A549 (cell line): ENCODE measurements around the gene TRAPPC12. TPM values are rescaled to one million over a fixed set of nuclear protein-coding genes. Genes with fewer than 3 reads are reported as not detected.

ENCODE experiments used
- ATAC-seq, 2 experiments: fragments of 200-7000 bp in 1 of 2; fragments of >200 bp in 1 of 2; cut with Nextera tagmentation in 1 of 2; cut with Tn5 transposase in 1 of 2; 3 replicates each; pipeline versions ENCODE4 v1.8.0 to v1.9.1; 2018 to 2020; ENCODE audit warnings: mild to moderate bottlenecking in 1 of 2, moderate library complexity in 1 of 2
- CTCF ChIA-PET: fragments of 300-600 bp; sonication (Branson Sonifier 250); formaldehyde crosslinking; extraction: SDS; loops from one replicate; lab custom pipeline; 2021; ENCODE audit warnings: antibody characterized with exemption, inconsistent platforms; lab: Yijun Ruan, JAX
- POLR2A ChIA-PET: fragments of 350-600 bp; formaldehyde crosslinking; extraction: SDS; loops from one replicate; lab custom pipeline; 2021; ENCODE audit warnings: antibody characterized with exemption, inconsistent platforms; lab: Yijun Ruan, JAX
- DNase-seq, 2 experiments: peaks; one replicate each; pipeline versions ENCODE4 v3.0.0 to v3.0.0-alpha.2; 2011 to 2016; ENCODE audit warnings: low read depth in 1 of 2, low spot score in 1 of 2
- FAIRE-seq: peaks from 2 replicates; lab custom pipeline; 2011; peaks lifted over from hg19 to GRCh38; lab: Jason Lieb, UNC
- H3K27ac ChIP-seq, 2 experiments: fragments of >200 bp; sonication (Bioruptor Twin); formaldehyde crosslinking; 3 replicates each; pipeline ENCODE4 v1.5.1; 2016 to 2017
- H3K4me1 ChIP-seq: fragments of >200 bp; sonication (Bioruptor Twin); formaldehyde crosslinking; 3 replicates; pipeline ENCODE4 v1.6.1; 2016
- H3K4me2 ChIP-seq: fragments of >200 bp; sonication (Bioruptor Twin); formaldehyde crosslinking; 3 replicates; pipeline ENCODE4 v1.6.1; 2016
- H3K4me3 ChIP-seq: fragments of >200 bp; sonication (Bioruptor Twin); formaldehyde crosslinking; 3 replicates; pipeline ENCODE4 v1.5.1; 2016
- H3K9me3 ChIP-seq: fragments of >200 bp; sonication (Bioruptor Twin); formaldehyde crosslinking; 3 replicates; pipeline ENCODE4 v1.6.1; 2016
- BCL3 ChIP-seq: fragments of >200 bp; sonication (Bioruptor Twin); formaldehyde crosslinking; IDR thresholded peaks from 3 replicates; pipeline ENCODE4 v1.6.1; 2016
- CBX8 ChIP-seq: fragments of 200-600 bp; sonication (generic); IDR thresholded peaks from 2 replicates; pipeline ENCODE4 v1.6.1; 2016
- CHD4 ChIP-seq: fragments of 200-600 bp; sonication (generic); IDR thresholded peaks from 2 replicates; pipeline ENCODE4 v1.6.1; 2016; ENCODE audit warnings: antibody characterized with exemption, mild to moderate bottlenecking, borderline replicate concordance
- CTCF ChIP-seq: fragments of >200 bp; sonication (Bioruptor Twin); formaldehyde crosslinking; IDR thresholded peaks from 3 replicates; pipeline ENCODE4 v1.5.1; 2016
- E2F6 ChIP-seq: IDR thresholded peaks from 2 replicates; pipeline ENCODE4 v1.6.1; 2012; ENCODE audit warnings: low read depth, borderline replicate concordance
- ELK1 ChIP-seq: fragments of 150-350 bp; IDR thresholded peaks from 2 replicates; pipeline ENCODE4 v1.6.1; 2014; ENCODE audit warnings: low read depth, mild to moderate bottlenecking, low read length
- EP300 ChIP-seq, 2 experiments: fragments of >200 bp; sonication (Bioruptor Twin); formaldehyde crosslinking; IDR thresholded peaks; 2 replicates in 1 of 2; 3 replicates in 1 of 2; pipeline ENCODE4 v1.6.1; 2016 to 2017
- ESRRA ChIP-seq: fragments of 150-350 bp; IDR thresholded peaks from 2 replicates; pipeline ENCODE4 v1.6.1; 2014; ENCODE audit warnings: mild to moderate bottlenecking, low read length, borderline replicate concordance
- FOXS1 ChIP-seq: fragments of 250-450 bp; sonication (Bioruptor Pico); IDR thresholded peaks from 2 replicates; pipeline ENCODE4 v1.5.0; 2020; ENCODE audit warnings: mild to moderate bottlenecking, moderate library complexity
- HDAC2 ChIP-seq: fragments of 200-600 bp; sonication (generic); IDR thresholded peaks from 2 replicates; pipeline ENCODE4 v1.6.1; 2016
- HES2 ChIP-seq: fragments of >200 bp; sonication (Bioruptor Twin); formaldehyde crosslinking; IDR thresholded peaks from 2 replicates; pipeline ENCODE4 v1.6.1; 2016
- HEYL ChIP-seq: fragments of 250-450 bp; sonication (Bioruptor Pico); IDR thresholded peaks from 2 replicates; pipeline ENCODE4 v1.8.0; 2021; ENCODE audit warnings: mild to moderate bottlenecking, moderate library complexity
- HMGXB4 ChIP-seq: fragments of 250-450 bp; sonication (Bioruptor Pico); IDR thresholded peaks from 2 replicates; pipeline ENCODE4 v1.5.0; 2021; ENCODE audit warnings: mild to moderate bottlenecking, moderate library complexity, borderline replicate concordance
- HOXA7 ChIP-seq: fragments of 250-450 bp; sonication (Bioruptor Pico); IDR thresholded peaks from 2 replicates; pipeline ENCODE4 v1.5.0; 2020; ENCODE audit warnings: mild to moderate bottlenecking, moderate library complexity
- JUNB ChIP-seq: fragments of >200 bp; sonication (Bioruptor Twin); formaldehyde crosslinking; IDR thresholded peaks from 2 replicates; pipeline ENCODE4 v1.6.1; 2016
- KDM5A ChIP-seq: fragments of 200-600 bp; sonication (generic); IDR thresholded peaks from 2 replicates; pipeline ENCODE4 v1.6.1; 2016; ENCODE audit warnings: antibody characterized with exemption, mild to moderate bottlenecking
- NFE2L2 ChIP-seq: fragments of 150-350 bp; conservative IDR thresholded peaks from 2 replicates; pipeline ENCODE4 v1.6.1; 2014; ENCODE audit warnings: low read length
- PBX3 ChIP-seq: IDR thresholded peaks from 2 replicates; pipeline ENCODE4 v1.6.1; 2012
- POLR2AphosphoS2 ChIP-seq: conservative IDR thresholded peaks from 2 replicates; pipeline ENCODE4 v1.6.1; 2012; ENCODE audit warnings: low read length, improper control_type of control experiment, inconsistent platforms
- RAD21 ChIP-seq, 2 experiments: fragments of >200 bp in 1 of 2; sonication (Bioruptor Twin) in 1 of 2; formaldehyde crosslinking in 1 of 2; IDR thresholded peaks in 1 of 2; conservative IDR thresholded peaks in 1 of 2; 2 replicates in 1 of 2; 3 replicates in 1 of 2; pipeline ENCODE4 v1.6.1; 2012 to 2018; ENCODE audit warnings: inconsistent platforms in 1 of 2
- RFX5 ChIP-seq: fragments of 450-650 bp; IDR thresholded peaks from 2 replicates; pipeline ENCODE4 v1.7.1; 2014; ENCODE audit warnings: antibody characterized with exemption, mild to moderate bottlenecking, moderate library complexity
- SREBF2 ChIP-seq: fragments of 450-650 bp; IDR thresholded peaks from 2 replicates; pipeline ENCODE4 v1.6.1; 2014; ENCODE audit warnings: mild to moderate bottlenecking, moderate library complexity
- TFCP2L1 ChIP-seq: fragments of 250-450 bp; sonication (Bioruptor Pico); IDR thresholded peaks from 2 replicates; pipeline ENCODE4 v1.5.0; 2021; ENCODE audit warnings: mild to moderate bottlenecking
- TP53 ChIP-seq: fragments of 250-450 bp; sonication (Bioruptor Pico); IDR thresholded peaks from 2 replicates; pipeline ENCODE4 v1.5.0; 2021; ENCODE audit warnings: mild to moderate bottlenecking, moderate library complexity
- ZNF302 ChIP-seq: fragments of 250-450 bp; sonication (Bioruptor Pico); IDR thresholded peaks from 2 replicates; pipeline ENCODE4 v1.9.0; 2021; ENCODE audit warnings: inconsistent platforms, mild to moderate bottlenecking, moderate library complexity
- ZSCAN20 ChIP-seq: fragments of 250-450 bp; sonication (Bioruptor Pico); IDR thresholded peaks from 2 replicates; pipeline ENCODE4 v1.8.0; 2022; ENCODE audit warnings: mild to moderate bottlenecking, moderate library complexity
- WGBS: methylation state at CpG from one replicate; pipeline ENCODE4 v1.1.6; 2017; ENCODE audit errors: missing lambda C conversion rate; 5-methylcytosine and 5-hydroxymethylcytosine counted together
- polyA plus RNA-seq, 4 experiments: library from polyadenylated mRNA; depleted of rRNA in 3 of 4; stranded (reverse); fragments of >200 nt; fragmentation: RNase III in 1 of 4; extraction: RNeasy Plus Mini Kit Qiagen cat#74134 plus additional on column Dnase treatment in 1 of 4; gene quantifications; 2 replicates in 3 of 4; 3 replicates in 1 of 4; pipeline ENCODE4 v1.2.3, GENCODE V29; 2011 to 2017

The TRAPPC12 gene
- polyA plus RNA-seq, 2 of the 4 experiments (the other 2 are of a cell fraction): 42.3 to 55.0 TPM

- no peaks in the 10 kb centered on the region for H3K9me3 ChIP-seq
- H3K4me1 ChIP-seq: no peaks in the 10 kb centered on the region
- no peak overlapping the region for H3K4me2 ChIP-seq
- H3K4me3 ChIP-seq: no peak overlapping the region
- WGBS: 77% methylated on average over 5 of the region's 5 CpGs
- FAIRE-seq (no peak), DNase-seq (no peak), ATAC-seq (no peak)
- H3K27ac ChIP-seq: no peak overlapping the region
- ChIA-PET CTCF (interaction anchor here (1.6 kb wide), 1 partner anchor 20 kb away, joined by 7 read pairs; no protein-coding TSS in a partner anchor), POLR2A (interaction anchor here (0.7 kb wide), 1 partner anchor 615 kb away, joined by 3 read pairs; no protein-coding TSS in a partner anchor)
- TF ChIP-seq CBX8 (no peak), JUNB (no peak), ZSCAN20 (CRISPR knock-in tag) (no peak), ZNF302 (no peak), HOXA7 (no peak), PBX3 (no peak), KDM5A (no peak), NFE2L2 (no peak), RFX5 (no peak), HES2 (no peak), POLR2AphosphoS2 (no peak), HEYL (no peak), HDAC2 (no peak)
Observed at GRCh38 chr2:3481011-3481400, 101.5 kb downstream of the TRAPPC12 start.

GRCh38 chr2:3481736-3482362 is 102.4 kb downstream of the TRAPPC12 start:
- no peak for ATAC-seq
- WGBS: 93% methylated on average over 20 of the region's 20 CpGs

More at GRCh38 chr2:3481736-3482362, 102.4 kb downstream of the TRAPPC12 start:
- ChIA-PET POLR2A (no interaction called here), CTCF (interaction anchor here (1.1 to 1.6 kb wide), 3 partner anchors 12 to 21 kb away, joined by 3 to 7 read pairs (median 3); no protein-coding TSS in a partner anchor)
- Histone ChIP-seq H3K4me2 (no peak overlapping the region), H3K4me1 (no peaks in the 10 kb centered on the region), H3K9me3 (no peaks in the 10 kb centered on the region), H3K4me3 (no peak overlapping the region), H3K27ac (no peak overlapping the region)
- DNase-seq (no peak), FAIRE-seq (no peak)
- TF ChIP-seq RFX5 (no peak), E2F6 (no peak), ESRRA (no peak), CTCF (no peak), HMGXB4 (CRISPR knock-in tag) (no peak), CHD4 (no peak), TFCP2L1 (CRISPR knock-in tag) (no peak), EP300 (IDR thresholded peaks at IDR 0.05) (no peak), TP53 (CRISPR knock-in tag) (no peak), FOXS1 (CRISPR knock-in tag) (no peak), HOXA7 (no peak), ELK1 (no peak), SREBF2 (no peak), ZNF302 (no peak), RAD21 (conservative IDR thresholded peaks at IDR 0.05 in 1 of 2, IDR thresholded peaks at IDR 0.05 in 1 of 2) (no peak), CBX8 (no peak), HDAC2 (no peak), BCL3 (no peak), ZSCAN20 (CRISPR knock-in tag) (no peak)
